Measurements from ENCODE around the gene DNAJB12. TPM values are rescaled to one million over a fixed set of nuclear protein-coding genes. Genes with fewer than 3 reads are reported as not detected.

The DNAJB12 gene
- total RNA-seq, 1 experiment from 2014 or later, result 51.0 TPM

DNA sequence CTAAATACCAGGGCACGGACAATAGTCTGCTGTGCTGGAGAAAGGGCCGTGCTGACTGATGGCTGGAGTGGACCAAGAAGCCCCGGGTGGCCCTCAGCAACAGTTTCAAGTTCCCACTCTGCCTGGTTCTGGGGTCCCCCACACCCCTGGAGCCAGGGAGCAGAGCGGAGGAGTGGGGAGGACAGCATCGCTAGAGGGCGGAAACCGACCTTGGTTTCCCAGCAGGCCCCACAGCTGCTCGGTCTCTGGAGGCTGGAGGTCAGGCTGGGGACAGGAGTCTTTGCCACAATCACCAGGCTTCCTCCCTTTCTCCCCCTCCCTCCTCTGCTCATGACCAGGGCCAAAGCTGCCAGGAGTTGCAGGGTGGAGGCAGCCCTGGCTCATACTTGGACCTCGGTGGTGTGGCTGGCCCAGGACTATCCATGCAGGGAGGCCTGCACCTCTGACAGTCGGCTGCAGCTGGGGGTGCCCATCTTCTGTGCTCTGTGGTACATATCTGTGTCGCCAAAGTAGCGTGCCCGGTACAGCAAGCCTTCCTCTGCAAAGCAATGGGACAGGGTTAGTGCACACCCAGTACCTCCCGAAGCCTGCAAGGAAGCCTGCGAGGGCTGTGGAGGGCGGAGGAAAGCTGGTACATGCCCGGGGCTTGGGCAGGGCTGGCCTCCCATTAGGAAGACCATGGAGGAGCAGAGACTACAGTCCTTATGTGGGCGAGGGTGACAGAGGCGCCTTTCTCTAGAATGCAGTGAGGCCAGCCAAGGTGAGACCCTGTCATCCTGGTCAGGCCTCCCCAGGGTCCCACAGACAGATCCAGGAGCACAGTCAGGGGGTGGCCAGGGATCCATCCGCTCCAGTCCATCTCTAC is 19.1 kb downstream of the DNAJB12 start:
- intact Hi-C loops (cut with micrococcal nuclease; ENCODE audit: unreplicated experiment) (no loop called here), in situ Hi-C loops (cut with HindIII; ENCODE audit: low pct_unique_long_range_greater_than_20kb, low sequenced_read_pairs) (no loop called here)
- H3K9me3 ChIP-seq (ENCODE audit: control insufficient read depth, insufficient read depth, low read depth, low read length), result no peaks in the 10 kb centered on the region
- CTCF ChIA-PET, result no interaction called here
- BruUV-seq (replicated peaks), result no TSS peak
- ATAC-seq, result no peak
- POLR2A ChIA-PET, result no interaction called here
- DNase-seq (ENCODE audit: low read depth, low spot score), result no peak
- peaks cover 5% of the 10 kb centered on the region; the same call in 1 of the 2 replicates for H3K36me3 ChIP-seq (ENCODE audit: control insufficient read depth, insufficient read depth, low read length)
- TF ChIP-seq SIN3A (IDR thresholded peaks at IDR 0.05; ENCODE audit: borderline replicate concordance, insufficient read depth, low read depth, low read length) (no peak), CTCF (IDR thresholded peaks at IDR 0.05) (no peak), POLR2AphosphoS5 (IDR thresholded peaks at IDR 0.05; ENCODE audit: low read depth, low read length) (no peak), REST (IDR thresholded peaks at IDR 0.05; ENCODE audit: insufficient read depth in 1 of 2, low read depth in 2 of 2, low read length in 1 of 2) (no peak), TCF7L2 (IDR thresholded peaks at IDR 0.05; ENCODE audit: low read depth, low read length) (no peak)
- H3K4me3 ChIP-seq (ENCODE audit: low read depth in 2 of 2, low read length in 2 of 2), result no peak overlapping the region
- H3K27me3 ChIP-seq (ENCODE audit: control insufficient read depth, insufficient read depth, low read length), result no peaks in the 10 kb centered on the region
- H3K4me1 ChIP-seq (ENCODE audit: control insufficient read depth, insufficient read depth, low read length), result peaks cover 45% of the 10 kb centered on the region
- peak overlapping the region; percentile 69 for H3K27ac ChIP-seq (ENCODE audit: low read length)

DNA sequence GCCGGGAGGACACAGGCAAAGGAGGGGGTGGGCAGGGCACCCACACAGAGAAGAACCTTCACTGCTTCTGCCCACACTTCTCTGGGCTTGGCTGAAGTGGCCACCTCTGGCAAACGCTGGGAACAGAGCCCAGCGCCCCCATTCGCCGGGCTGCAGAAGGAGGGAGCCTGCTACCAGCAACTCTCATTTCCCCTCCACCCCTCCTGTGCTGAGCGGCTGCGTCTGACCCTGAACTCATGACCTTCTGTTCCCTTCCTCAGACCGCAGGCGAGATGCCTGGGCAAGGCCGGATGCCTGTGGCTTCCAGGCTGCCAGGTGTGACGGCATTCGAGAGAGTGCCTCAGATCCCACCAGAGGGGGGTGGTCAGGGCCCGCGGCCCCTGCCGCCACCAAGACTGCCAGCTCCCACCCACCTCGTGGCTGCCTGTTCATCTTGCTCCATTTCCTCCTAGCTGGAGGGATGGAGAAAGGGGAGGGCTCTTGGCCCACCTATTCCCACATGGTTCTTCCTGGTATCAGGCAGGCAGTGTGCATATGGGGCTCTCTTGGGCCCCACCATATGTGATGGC is 19.8 kb downstream of the DNAJB12 start:
- in situ Hi-C loops (cut with HindIII; ENCODE audit: low pct_unique_long_range_greater_than_20kb, low sequenced_read_pairs), result no loop called here
- H3K27ac ChIP-seq (ENCODE audit: low read length), result peak overlapping the region; percentile 50
- intact Hi-C loops (cut with micrococcal nuclease; ENCODE audit: unreplicated experiment), result no loop called here
- POLR2A ChIA-PET, result no interaction called here
- no peak for DNase-seq (ENCODE audit: low read depth, low spot score)
- BruUV-seq (replicated peaks), result no TSS peak
- peaks cover 44% of the 10 kb centered on the region for H3K4me1 ChIP-seq (ENCODE audit: control insufficient read depth, insufficient read depth, low read length)
- ATAC-seq, result no peak
- H3K36me3 ChIP-seq (ENCODE audit: control insufficient read depth, insufficient read depth, low read length), result peaks cover 3% of the 10 kb centered on the region; the same call in 1 of the 2 replicates
- TF ChIP-seq POLR2AphosphoS5 (IDR thresholded peaks at IDR 0.05; ENCODE audit: low read depth, low read length), result no peak
- TF ChIP-seq CTCF (IDR thresholded peaks at IDR 0.05), result no peak
- TF ChIP-seq SIN3A (IDR thresholded peaks at IDR 0.05; ENCODE audit: borderline replicate concordance, insufficient read depth, low read depth, low read length), result no peak
- TF ChIP-seq TCF7L2 (IDR thresholded peaks at IDR 0.05; ENCODE audit: low read depth, low read length), result no peak
- no peak for TF ChIP-seq REST (IDR thresholded peaks at IDR 0.05; ENCODE audit: insufficient read depth in 1 of 2, low read depth in 2 of 2, low read length in 1 of 2)
- no peak overlapping the region for H3K4me3 ChIP-seq (ENCODE audit: low read depth in 2 of 2, low read length in 2 of 2)
- CTCF ChIA-PET, result no interaction called here
- H3K27me3 ChIP-seq (ENCODE audit: control insufficient read depth, insufficient read depth, low read length), result no peaks in the 10 kb centered on the region
- H3K9me3 ChIP-seq (ENCODE audit: control insufficient read depth, insufficient read depth, low read depth, low read length), result no peaks in the 10 kb centered on the region
